ENCODE data around the gene AKAP13.
"Not testable (repeated sequence)": the region's sequence is repeated elsewhere in the genome, so short reads cannot be mapped to it uniquely, and the experiment has no call there.

The AKAP13 gene

GRCh38 chr15:85472349-85472748 is 91.9 kb downstream of the AKAP13 start:
- H3K27me3 ChIP-seq (ENCODE audit: control insufficient read depth, insufficient read depth, low read length) = peaks cover 1% of the 10 kb centered on the region
- no peak overlapping the region for H3K4me3 ChIP-seq (ENCODE audit: low read length)
- H3K4me1 ChIP-seq (ENCODE audit: control insufficient read depth, insufficient read depth, low read length) = no peaks in the 10 kb centered on the region
- no peak overlapping the region for H3K27ac ChIP-seq (ENCODE audit: low read depth, low read length)
- no peaks in the 10 kb centered on the region for H3K36me3 ChIP-seq (ENCODE audit: control insufficient read depth, insufficient read depth, low read length)
- H3K9ac ChIP-seq (ENCODE audit: low read length) = no peak overlapping the region

- H3K9ac ChIP-seq (ENCODE audit: low read length) = no peak overlapping the region
- H3K4me3 ChIP-seq (ENCODE audit: low read length) = no peak overlapping the region
- H3K4me1 ChIP-seq (ENCODE audit: control insufficient read depth, insufficient read depth, low read length) = peaks cover 2% of the 10 kb centered on the region
- H3K27me3 ChIP-seq (ENCODE audit: control insufficient read depth, insufficient read depth, low read length) = peaks cover 1% of the 10 kb centered on the region
- H3K36me3 ChIP-seq (ENCODE audit: control insufficient read depth, insufficient read depth, low read length) = no peaks in the 10 kb centered on the region
- H3K27ac ChIP-seq (ENCODE audit: low read depth, low read length) = no peak overlapping the region
These were observed 93.1 kb downstream of the AKAP13 start for GRCh38 chr15:85473455-85473854.

GRCh38 chr15:85474700-85475316 is 94.4 kb downstream of the AKAP13 start:
- H3K27ac ChIP-seq (ENCODE audit: low read depth, low read length) = no peak overlapping the region
- peaks cover 1% of the 10 kb centered on the region for H3K27me3 ChIP-seq (ENCODE audit: control insufficient read depth, insufficient read depth, low read length)
- H3K4me3 ChIP-seq (ENCODE audit: low read length) = no peak overlapping the region
- H3K9ac ChIP-seq (ENCODE audit: low read length) = no peak overlapping the region
- no peaks in the 10 kb centered on the region for H3K36me3 ChIP-seq (ENCODE audit: control insufficient read depth, insufficient read depth, low read length)
- H3K4me1 ChIP-seq (ENCODE audit: control insufficient read depth, insufficient read depth, low read length) = peaks cover 6% of the 10 kb centered on the region

- Histone ChIP-seq H3K4me1 (ENCODE audit: control insufficient read depth, insufficient read depth, low read length) (peaks cover 6% of the 10 kb centered on the region), H3K9ac (ENCODE audit: low read length) (no peak overlapping the region), H3K27me3 (ENCODE audit: control insufficient read depth, insufficient read depth, low read length) (peaks cover 1% of the 10 kb centered on the region), H3K36me3 (ENCODE audit: control insufficient read depth, insufficient read depth, low read length) (no peaks in the 10 kb centered on the region), H3K27ac (ENCODE audit: low read depth, low read length) (no peak overlapping the region), H3K4me3 (ENCODE audit: low read length) (no peak overlapping the region)
These were observed 94.9 kb downstream of the AKAP13 start for GRCh38 chr15:85475317-85475701.

GRCh38 chr15:85475711-85476110 is 95.3 kb downstream of the AKAP13 start:
- Histone ChIP-seq H3K4me3 (ENCODE audit: low read length) (no peak overlapping the region), H3K27ac (ENCODE audit: low read depth, low read length) (no peak overlapping the region), H3K27me3 (ENCODE audit: control insufficient read depth, insufficient read depth, low read length) (peaks cover 1% of the 10 kb centered on the region), H3K9ac (ENCODE audit: low read length) (no peak overlapping the region), H3K36me3 (ENCODE audit: control insufficient read depth, insufficient read depth, low read length) (no peaks in the 10 kb centered on the region), H3K4me1 (ENCODE audit: control insufficient read depth, insufficient read depth, low read length) (peaks cover 6% of the 10 kb centered on the region)

GRCh38 chr15:85477061-85477460 is 96.7 kb downstream of the AKAP13 start:
- H3K9ac ChIP-seq (ENCODE audit: low read length) = no peak overlapping the region
- H3K36me3 ChIP-seq (ENCODE audit: control insufficient read depth, insufficient read depth, low read length) = no peaks in the 10 kb centered on the region
- H3K4me3 ChIP-seq (ENCODE audit: low read length) = no peak overlapping the region
- peaks cover 11% of the 10 kb centered on the region for H3K4me1 ChIP-seq (ENCODE audit: control insufficient read depth, insufficient read depth, low read length)
- no peak overlapping the region for H3K27ac ChIP-seq (ENCODE audit: low read depth, low read length)
- no peaks in the 10 kb centered on the region for H3K27me3 ChIP-seq (ENCODE audit: control insufficient read depth, insufficient read depth, low read length)

DNA sequence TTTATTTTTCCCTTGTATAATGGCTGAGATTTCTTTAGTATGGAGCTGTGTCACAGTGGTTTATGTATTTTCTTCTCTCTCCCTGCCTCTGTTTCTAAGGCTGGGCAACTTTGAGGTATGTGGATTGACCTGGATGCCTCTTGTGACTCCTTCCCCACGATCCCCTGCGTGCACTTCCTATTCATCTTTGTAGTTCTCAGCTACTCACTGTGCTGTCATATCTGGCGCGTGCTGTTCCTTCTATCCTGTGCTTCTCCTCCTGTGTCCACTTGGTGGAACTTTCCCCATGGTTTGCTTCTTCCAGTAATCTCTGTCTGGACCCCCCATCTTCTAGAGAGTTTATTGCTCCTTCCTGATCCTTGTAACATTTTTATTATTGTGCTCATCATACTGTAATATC is 97.3 kb downstream of the AKAP13 start:
- Histone ChIP-seq H3K4me3 (ENCODE audit: low read length) (no peak overlapping the region), H3K4me1 (ENCODE audit: control insufficient read depth, insufficient read depth, low read length) (peaks cover 11% of the 10 kb centered on the region), H3K27ac (ENCODE audit: low read depth, low read length) (no peak overlapping the region), H3K9ac (ENCODE audit: low read length) (no peak overlapping the region), H3K27me3 (ENCODE audit: control insufficient read depth, insufficient read depth, low read length) (no peaks in the 10 kb centered on the region), H3K36me3 (ENCODE audit: control insufficient read depth, insufficient read depth, low read length) (no peaks in the 10 kb centered on the region)

DNA sequence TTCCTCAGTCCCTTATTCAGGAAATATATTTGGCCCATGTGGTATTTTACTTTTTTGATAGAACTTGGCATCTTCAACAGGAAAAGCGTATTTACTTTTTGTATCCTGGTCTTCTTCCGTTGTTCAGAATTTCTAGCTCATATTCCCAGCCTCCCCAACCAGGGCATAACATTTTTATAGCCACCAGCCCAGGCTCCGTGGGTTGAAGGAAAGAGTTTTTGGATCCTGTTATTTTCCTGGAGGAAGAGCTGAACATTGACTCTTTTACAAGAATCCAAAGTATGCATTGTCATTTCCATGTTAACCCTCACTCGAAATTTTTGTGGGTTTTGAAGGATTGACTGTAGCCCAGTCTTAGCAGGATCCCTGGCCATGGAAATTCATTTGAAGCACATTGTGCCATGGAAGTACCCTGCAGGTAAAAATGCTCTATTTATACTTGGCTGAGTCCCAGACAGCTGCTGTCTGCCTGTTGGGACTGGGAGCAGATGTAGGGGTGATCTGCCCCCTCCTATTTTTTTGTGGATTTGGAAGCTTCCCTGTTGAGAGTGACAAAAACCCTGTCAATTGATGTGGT is 98.8 kb downstream of the AKAP13 start:
- Histone ChIP-seq H3K4me3 (ENCODE audit: low read length) (no peak overlapping the region), H3K4me1 (ENCODE audit: control insufficient read depth, insufficient read depth, low read length) (peaks cover 11% of the 10 kb centered on the region), H3K27ac (ENCODE audit: low read depth, low read length) (no peak overlapping the region), H3K9ac (ENCODE audit: low read length) (no peak overlapping the region), H3K36me3 (ENCODE audit: control insufficient read depth, insufficient read depth, low read length) (no peaks in the 10 kb centered on the region), H3K27me3 (ENCODE audit: control insufficient read depth, insufficient read depth, low read length) (no peaks in the 10 kb centered on the region)

GRCh38 chr15:85480923-85481322 is 100.5 kb downstream of the AKAP13 start:
- Histone ChIP-seq H3K4me3 (ENCODE audit: low read length) (no peak overlapping the region), H3K9ac (ENCODE audit: low read length) (no peak overlapping the region), H3K36me3 (ENCODE audit: control insufficient read depth, insufficient read depth, low read length) (no peaks in the 10 kb centered on the region), H3K4me1 (ENCODE audit: control insufficient read depth, insufficient read depth, low read length) (peaks cover 11% of the 10 kb centered on the region), H3K27ac (ENCODE audit: low read depth, low read length) (no peak overlapping the region), H3K27me3 (ENCODE audit: control insufficient read depth, insufficient read depth, low read length) (no peaks in the 10 kb centered on the region)

GRCh38 chr15:85481543-85481942 is 101.1 kb downstream of the AKAP13 start:
- H3K36me3 ChIP-seq (ENCODE audit: control insufficient read depth, insufficient read depth, low read length); H3K27me3 ChIP-seq (ENCODE audit: control insufficient read depth, insufficient read depth, low read length); H3K27ac ChIP-seq (ENCODE audit: low read depth, low read length); H3K4me3 ChIP-seq (ENCODE audit: low read length); H3K9ac ChIP-seq (ENCODE audit: low read length): not testable (repeated sequence)
- peaks cover 11% of the 10 kb centered on the region for H3K4me1 ChIP-seq (ENCODE audit: control insufficient read depth, insufficient read depth, low read length)

- Histone ChIP-seq H3K36me3 (ENCODE audit: control insufficient read depth, insufficient read depth, low read length) (no peaks in the 10 kb centered on the region), H3K4me3 (ENCODE audit: low read length) (no peak overlapping the region), H3K27ac (ENCODE audit: low read depth, low read length) (no peak overlapping the region), H3K9ac (ENCODE audit: low read length) (no peak overlapping the region), H3K4me1 (ENCODE audit: control insufficient read depth, insufficient read depth, low read length) (peaks cover 9% of the 10 kb centered on the region), H3K27me3 (ENCODE audit: control insufficient read depth, insufficient read depth, low read length) (no peaks in the 10 kb centered on the region)
These were observed 102.5 kb downstream of the AKAP13 start for GRCh38 chr15:85482894-85483293.

- not testable (repeated sequence) for H3K36me3 ChIP-seq (ENCODE audit: control insufficient read depth, insufficient read depth, low read length); H3K4me3 ChIP-seq (ENCODE audit: low read length); H3K4me1 ChIP-seq (ENCODE audit: control insufficient read depth, insufficient read depth, low read length); H3K27ac ChIP-seq (ENCODE audit: low read depth, low read length); H3K27me3 ChIP-seq (ENCODE audit: control insufficient read depth, insufficient read depth, low read length); H3K9ac ChIP-seq (ENCODE audit: low read length)
These were observed 103.6 kb downstream of the AKAP13 start for GRCh38 chr15:85483955-85484354.

- not testable (repeated sequence) for H3K27ac ChIP-seq (ENCODE audit: low read depth, low read length); H3K27me3 ChIP-seq (ENCODE audit: control insufficient read depth, insufficient read depth, low read length); H3K9ac ChIP-seq (ENCODE audit: low read length); H3K4me3 ChIP-seq (ENCODE audit: low read length); H3K36me3 ChIP-seq (ENCODE audit: control insufficient read depth, insufficient read depth, low read length); H3K4me1 ChIP-seq (ENCODE audit: control insufficient read depth, insufficient read depth, low read length)
These were observed 104.5 kb downstream of the AKAP13 start for GRCh38 chr15:85484923-85485322.

Measured in rectal smooth muscle tissue (tissue), 1 donor.